ENCODE results near the gene DPRX.

DPRX gene

DNA sequence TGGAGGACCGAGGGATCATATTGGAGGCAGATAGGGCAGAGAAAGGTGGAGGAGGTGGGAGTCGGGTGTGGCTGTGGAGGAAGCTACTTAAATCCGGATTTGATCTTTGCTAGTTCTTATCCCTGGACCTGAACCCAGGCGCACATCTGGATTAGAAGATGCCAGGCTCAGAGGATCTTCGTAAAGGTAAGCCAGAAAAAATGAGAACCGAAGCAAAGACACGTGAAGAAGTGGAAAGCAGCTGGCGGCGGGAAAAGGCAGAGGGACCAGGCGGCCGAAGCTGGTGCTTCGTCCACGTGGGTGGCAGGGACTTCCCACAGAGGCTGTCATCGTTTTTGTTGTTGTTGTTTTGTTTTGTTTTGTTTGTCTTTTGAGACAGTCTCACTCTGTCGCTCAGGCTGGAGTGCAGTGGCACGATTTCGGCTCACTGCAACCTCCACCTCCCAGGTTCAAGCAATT is at the start of gene DPRX:
Gene DPRX, plus strand, starts transcription at position 51 of the 459 bp plus-strand sequence. Its CDS starts 108 bp downstream, at position 159.
- TF ChIP-seq, protein P1, sequence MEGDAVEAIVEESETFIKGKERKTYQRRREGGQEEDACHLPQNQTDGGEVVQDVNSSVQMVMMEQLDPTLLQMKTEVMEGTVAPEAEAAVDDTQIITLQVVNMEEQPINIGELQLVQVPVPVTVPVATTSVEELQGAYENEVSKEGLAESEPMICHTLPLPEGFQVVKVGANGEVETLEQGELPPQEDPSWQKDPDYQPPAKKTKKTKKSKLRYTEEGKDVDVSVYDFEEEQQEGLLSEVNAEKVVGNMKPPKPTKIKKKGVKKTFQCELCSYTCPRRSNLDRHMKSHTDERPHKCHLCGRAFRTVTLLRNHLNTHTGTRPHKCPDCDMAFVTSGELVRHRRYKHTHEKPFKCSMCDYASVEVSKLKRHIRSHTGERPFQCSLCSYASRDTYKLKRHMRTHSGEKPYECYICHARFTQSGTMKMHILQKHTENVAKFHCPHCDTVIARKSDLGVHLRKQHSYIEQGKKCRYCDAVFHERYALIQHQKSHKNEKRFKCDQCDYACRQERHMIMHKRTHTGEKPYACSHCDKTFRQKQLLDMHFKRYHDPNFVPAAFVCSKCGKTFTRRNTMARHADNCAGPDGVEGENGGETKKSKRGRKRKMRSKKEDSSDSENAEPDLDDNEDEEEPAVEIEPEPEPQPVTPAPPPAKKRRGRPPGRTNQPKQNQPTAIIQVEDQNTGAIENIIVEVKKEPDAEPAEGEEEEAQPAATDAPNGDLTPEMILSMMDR (IDR thresholded peaks at IDR 0.05; ENCODE audit: insufficient read depth, low read depth, low read length, missing control alignments) = no peak
- DNase-seq (ENCODE audit: low read depth) = no peak
- H3K4me3 ChIP-seq (ENCODE audit: low read depth, low read length) = no peak within 1 kb of the TSS

GRCh38 chr19:53583181-53583580 is 48.6 kb upstream of the DPRX start:
- DNase-seq (ENCODE audit: low read depth) = no peak
- no peak overlapping the region for H3K4me3 ChIP-seq (ENCODE audit: low read depth, low read length)
- TF ChIP-seq, protein P1 (IDR thresholded peaks at IDR 0.05; ENCODE audit: insufficient read depth, low read depth, low read length, missing control alignments) = no peak

DNA sequence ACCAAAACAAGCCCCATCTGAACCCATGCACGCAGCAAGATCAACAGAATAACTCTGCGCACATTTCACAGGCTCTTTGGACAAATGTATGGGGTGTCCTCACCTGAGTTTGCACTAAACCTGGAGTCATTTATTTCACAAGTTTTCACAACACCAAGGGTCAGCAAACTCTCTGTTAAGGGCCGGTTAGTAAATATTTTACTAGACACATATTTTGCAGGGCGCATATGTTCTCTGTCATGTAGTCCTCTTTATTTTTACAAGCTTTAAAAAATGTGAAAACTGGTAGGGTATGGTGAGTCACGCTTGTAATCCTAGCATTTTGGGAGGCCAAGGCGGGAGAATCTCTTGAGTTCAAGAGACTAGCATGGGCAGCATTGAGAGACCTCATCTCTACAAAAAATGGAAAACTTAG is 45.5 kb upstream of the DPRX start:
- TF ChIP-seq, protein P1 (IDR thresholded peaks at IDR 0.05; ENCODE audit: insufficient read depth, low read depth, low read length, missing control alignments) = no peak
- DNase-seq (ENCODE audit: low read depth) = no peak
- no peak overlapping the region for H3K4me3 ChIP-seq (ENCODE audit: low read depth, low read length)

GRCh38 chr19:53594811-53595509 is 36.8 kb upstream of the DPRX start:
- TF ChIP-seq, protein P1 (IDR thresholded peaks at IDR 0.05; ENCODE audit: insufficient read depth, low read depth, low read length, missing control alignments) = no peak
- DNase-seq (ENCODE audit: low read depth) = no peak
- H3K4me3 ChIP-seq (ENCODE audit: low read depth, low read length) = no peak overlapping the region

DNA sequence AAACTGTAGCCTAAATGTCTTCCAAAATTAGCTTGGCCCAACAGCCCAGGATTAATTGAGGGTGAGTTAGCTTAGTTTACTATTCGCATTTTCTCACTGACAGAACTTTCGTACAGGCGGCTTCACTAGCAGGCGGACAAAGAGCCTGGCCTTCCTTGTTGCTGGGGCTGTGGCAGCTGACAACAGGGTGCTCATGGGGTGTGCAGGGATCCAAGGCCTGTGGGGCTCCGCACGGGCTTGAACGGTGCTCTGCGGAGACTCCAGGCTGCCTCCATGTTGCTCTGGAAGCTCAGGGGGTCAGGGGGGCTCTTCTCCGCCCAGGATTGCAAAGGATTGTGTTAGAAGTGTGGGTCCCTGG is 36.3 kb upstream of the DPRX start:
- TF ChIP-seq, protein P1 (IDR thresholded peaks at IDR 0.05; ENCODE audit: insufficient read depth, low read depth, low read length, missing control alignments) = no peak
- no peak overlapping the region for H3K4me3 ChIP-seq (ENCODE audit: low read depth, low read length)
- no peak for DNase-seq (ENCODE audit: low read depth)

GRCh38 chr19:53596056-53596455 is 35.7 kb upstream of the DPRX start:
- TF ChIP-seq, protein P1 (IDR thresholded peaks at IDR 0.05; ENCODE audit: insufficient read depth, low read depth, low read length, missing control alignments) = no peak
- H3K4me3 ChIP-seq (ENCODE audit: low read depth, low read length) = no peak overlapping the region
- DNase-seq (ENCODE audit: low read depth) = no peak

DNA sequence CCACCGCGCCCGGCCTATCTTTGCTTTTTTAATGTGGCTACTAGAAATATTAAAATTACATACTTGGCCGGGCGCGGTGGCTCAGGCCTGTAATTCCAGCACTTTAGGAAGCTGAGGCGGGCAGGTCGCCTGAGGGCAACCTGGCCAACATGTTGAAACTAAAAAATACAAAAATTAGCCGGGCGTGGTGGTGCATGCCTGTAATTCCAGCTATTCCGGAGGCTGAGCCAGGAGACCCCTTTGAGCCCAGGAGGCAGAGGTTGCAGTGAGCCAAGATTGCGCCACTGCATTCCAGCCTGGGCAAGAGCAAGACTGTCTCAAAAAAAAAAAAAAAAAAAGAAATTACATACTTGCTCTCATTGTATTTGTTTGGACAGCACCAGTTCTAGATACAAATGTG is 34.8 kb upstream of the DPRX start:
- DNase-seq (ENCODE audit: low read depth) = no peak
- TF ChIP-seq, protein P1 (IDR thresholded peaks at IDR 0.05; ENCODE audit: insufficient read depth, low read depth, low read length, missing control alignments) = no peak
- no peak overlapping the region for H3K4me3 ChIP-seq (ENCODE audit: low read depth, low read length)
